ENCODE measurements around the gene TBXA2R.

GRCh38 chr19:3606690-3607289, at the start of gene TBXA2R:
- TF ChIP-seq MAX (IDR thresholded peaks at IDR 0.05) (no peak), REST (IDR thresholded peaks at IDR 0.05; ENCODE audit: low read depth) (no peak), YY1 (IDR thresholded peaks at IDR 0.05; ENCODE audit: low read depth) (no peak), EP300 (IDR thresholded peaks at IDR 0.05; ENCODE audit: borderline replicate concordance) (no peak), TEAD4 (IDR thresholded peaks at IDR 0.05) (no peak), TAF1 (IDR thresholded peaks at IDR 0.05; ENCODE audit: low read depth) (no peak), FOXM1 (IDR thresholded peaks at IDR 0.05; ENCODE audit: borderline replicate concordance, low read depth) (no peak), RAD21 (IDR thresholded peaks at IDR 0.05; ENCODE audit: low read depth) (no peak), USF1 (IDR thresholded peaks at IDR 0.05) (no peak), CEBPB (IDR thresholded peaks at IDR 0.05) (no peak), TCF12 (IDR thresholded peaks at IDR 0.05; ENCODE audit: low read depth) (no peak), EGR1 (IDR thresholded peaks at IDR 0.05) (no peak), CREB1 (IDR thresholded peaks at IDR 0.05; ENCODE audit: low read depth) (no peak)

Measured in Ishikawa (cell line).